ENCODE measurements around the gene SPATA9.

SPATA9 gene

GRCh38 chr5:95631991-95632675 is 50.7 kb downstream of the SPATA9 start:
- peak; percentile 28 to 35 for DNase-seq (ENCODE audit: low spot score in 2 of 2)
- H3K4me3 Mint-ChIP-seq: peak overlapping the region; percentile 6
- H3K36me3 Mint-ChIP-seq: peaks cover 3% of the 10 kb centered on the region
- no peaks in the 10 kb centered on the region for H3K9me3 Mint-ChIP-seq
- peak; percentile 96 for ATAC-seq (ENCODE audit: low read depth)
- H3K4me1 Mint-ChIP-seq: peaks cover 8% of the 10 kb centered on the region
- H3K27me3 Mint-ChIP-seq: no peaks in the 10 kb centered on the region
- H3K27ac Mint-ChIP-seq: peak overlapping the region; percentile 86

GRCh38 chr5:95631255-95631958 is 51.4 kb downstream of the SPATA9 start:
- Mint-ChIP-seq H3K4me1 (peaks cover 8% of the 10 kb centered on the region), H3K9me3 (no peaks in the 10 kb centered on the region), H3K4me3 (no peak overlapping the region), H3K27me3 (no peaks in the 10 kb centered on the region), H3K27ac (peak overlapping the region; percentile 86), H3K36me3 (peaks cover 3% of the 10 kb centered on the region)
- no peak for ATAC-seq (ENCODE audit: low read depth)
- no peak for DNase-seq (ENCODE audit: low spot score in 2 of 2)

DNA sequence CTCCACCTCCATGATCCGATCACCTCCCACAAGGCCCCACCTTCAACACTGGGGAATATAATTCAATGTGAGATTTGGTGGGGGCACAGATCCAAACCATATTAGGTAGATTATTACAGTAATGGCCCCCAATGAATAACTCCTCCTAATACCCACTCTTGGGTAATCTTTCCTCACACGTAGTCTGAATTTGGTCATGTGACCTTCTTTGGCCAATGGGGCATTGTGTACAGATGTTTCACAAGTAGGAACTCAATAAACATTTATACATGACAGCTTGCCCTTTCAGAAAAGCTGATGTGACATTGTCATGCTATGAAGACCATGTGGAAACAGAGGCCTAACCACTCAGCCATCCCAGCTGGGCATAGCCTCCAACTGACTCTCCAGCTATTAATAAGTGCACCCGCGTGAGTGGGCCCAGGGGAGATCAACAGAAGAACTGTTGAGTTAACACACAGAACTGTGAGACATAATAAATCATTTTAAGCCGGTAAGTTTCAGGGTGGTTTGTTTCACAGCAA is 52.3 kb downstream of the SPATA9 start:
- Mint-ChIP-seq H3K9me3 (no peaks in the 10 kb centered on the region), H3K36me3 (peaks cover 3% of the 10 kb centered on the region), H3K4me1 (peaks cover 8% of the 10 kb centered on the region), H3K27me3 (no peaks in the 10 kb centered on the region), H3K4me3 (no peak overlapping the region), H3K27ac (no peak overlapping the region)
- DNase-seq (ENCODE audit: low spot score in 2 of 2): no peak
- no peak for ATAC-seq (ENCODE audit: low read depth)

- peaks cover 3% of the 10 kb centered on the region for H3K36me3 Mint-ChIP-seq
- H3K4me3 Mint-ChIP-seq: no peak overlapping the region
- no peak overlapping the region for H3K27ac Mint-ChIP-seq
- DNase-seq (ENCODE audit: low spot score in 2 of 2): no peak
- H3K4me1 Mint-ChIP-seq: peaks cover 8% of the 10 kb centered on the region
- H3K27me3 Mint-ChIP-seq: no peaks in the 10 kb centered on the region
- ATAC-seq (ENCODE audit: low read depth): no peak
- H3K9me3 Mint-ChIP-seq: no peaks in the 10 kb centered on the region
These were observed 53.9 kb downstream of the SPATA9 start for GRCh38 chr5:95628933-95629332.

GRCh38 chr5:95627971-95628810 is 54.6 kb downstream of the SPATA9 start:
- H3K36me3 Mint-ChIP-seq: peaks cover 3% of the 10 kb centered on the region
- no peak for ATAC-seq (ENCODE audit: low read depth)
- no peak overlapping the region for H3K27ac Mint-ChIP-seq
- H3K9me3 Mint-ChIP-seq: no peaks in the 10 kb centered on the region
- H3K27me3 Mint-ChIP-seq: no peaks in the 10 kb centered on the region
- H3K4me1 Mint-ChIP-seq: peaks cover 9% of the 10 kb centered on the region
- DNase-seq (ENCODE audit: low spot score in 2 of 2): no peak
- no peak overlapping the region for H3K4me3 Mint-ChIP-seq

- no peak for ATAC-seq (ENCODE audit: low read depth)
- Mint-ChIP-seq H3K27me3 (no peaks in the 10 kb centered on the region), H3K4me1 (peaks cover 15% of the 10 kb centered on the region), H3K36me3 (no peaks in the 10 kb centered on the region), H3K27ac (no peak overlapping the region), H3K4me3 (no peak overlapping the region), H3K9me3 (no peaks in the 10 kb centered on the region)
- DNase-seq (ENCODE audit: low spot score in 2 of 2): no peak
These were observed 56.1 kb downstream of the SPATA9 start for GRCh38 chr5:95626701-95627100.

DNA sequence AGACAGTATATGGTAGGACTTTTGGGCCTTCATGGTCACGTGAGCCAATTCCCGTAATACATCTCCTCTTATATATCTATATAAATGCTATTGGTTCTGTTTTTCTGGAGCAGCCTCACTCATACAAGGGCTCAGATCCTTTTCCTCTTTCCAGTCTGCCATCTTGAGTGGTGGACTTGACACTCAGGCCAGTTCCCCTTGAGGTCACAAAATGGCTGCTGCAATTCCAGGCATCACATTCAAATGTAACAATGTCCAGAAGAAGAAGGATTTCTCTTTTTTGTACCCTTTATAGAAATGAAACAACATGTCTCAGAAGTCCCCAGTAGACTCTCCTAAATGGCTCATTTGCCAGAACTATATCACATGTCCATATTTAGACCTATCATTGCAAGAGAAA is 58.4 kb downstream of the SPATA9 start:
- Mint-ChIP-seq H3K36me3 (no peaks in the 10 kb centered on the region), H3K27me3 (no peaks in the 10 kb centered on the region), H3K9me3 (no peaks in the 10 kb centered on the region), H3K4me3 (no peak overlapping the region), H3K4me1 (peaks cover 23% of the 10 kb centered on the region), H3K27ac (no peak overlapping the region)
- ATAC-seq (ENCODE audit: low read depth): no peak
- DNase-seq (ENCODE audit: low spot score in 2 of 2): no peak

GRCh38 chr5:95623706-95624105 is 59.1 kb downstream of the SPATA9 start:
- Mint-ChIP-seq H3K27ac (no peak overlapping the region), H3K4me1 (peaks cover 23% of the 10 kb centered on the region), H3K9me3 (no peaks in the 10 kb centered on the region), H3K36me3 (no peaks in the 10 kb centered on the region), H3K27me3 (no peaks in the 10 kb centered on the region), H3K4me3 (no peak overlapping the region)
- ATAC-seq (ENCODE audit: low read depth) (no peak), DNase-seq (ENCODE audit: low spot score in 2 of 2) (no peak)

- ATAC-seq (ENCODE audit: low read depth) (peak; percentile 31), DNase-seq (ENCODE audit: low spot score in 2 of 2) (no peak)
- Mint-ChIP-seq H3K36me3 (no peaks in the 10 kb centered on the region), H3K9me3 (no peaks in the 10 kb centered on the region), H3K27ac (no peak overlapping the region), H3K4me3 (peak overlapping the region; percentile 85), H3K4me1 (peaks cover 23% of the 10 kb centered on the region), H3K27me3 (no peaks in the 10 kb centered on the region)
These were observed 60.8 kb downstream of the SPATA9 start for GRCh38 chr5:95621839-95622629.

DNA sequence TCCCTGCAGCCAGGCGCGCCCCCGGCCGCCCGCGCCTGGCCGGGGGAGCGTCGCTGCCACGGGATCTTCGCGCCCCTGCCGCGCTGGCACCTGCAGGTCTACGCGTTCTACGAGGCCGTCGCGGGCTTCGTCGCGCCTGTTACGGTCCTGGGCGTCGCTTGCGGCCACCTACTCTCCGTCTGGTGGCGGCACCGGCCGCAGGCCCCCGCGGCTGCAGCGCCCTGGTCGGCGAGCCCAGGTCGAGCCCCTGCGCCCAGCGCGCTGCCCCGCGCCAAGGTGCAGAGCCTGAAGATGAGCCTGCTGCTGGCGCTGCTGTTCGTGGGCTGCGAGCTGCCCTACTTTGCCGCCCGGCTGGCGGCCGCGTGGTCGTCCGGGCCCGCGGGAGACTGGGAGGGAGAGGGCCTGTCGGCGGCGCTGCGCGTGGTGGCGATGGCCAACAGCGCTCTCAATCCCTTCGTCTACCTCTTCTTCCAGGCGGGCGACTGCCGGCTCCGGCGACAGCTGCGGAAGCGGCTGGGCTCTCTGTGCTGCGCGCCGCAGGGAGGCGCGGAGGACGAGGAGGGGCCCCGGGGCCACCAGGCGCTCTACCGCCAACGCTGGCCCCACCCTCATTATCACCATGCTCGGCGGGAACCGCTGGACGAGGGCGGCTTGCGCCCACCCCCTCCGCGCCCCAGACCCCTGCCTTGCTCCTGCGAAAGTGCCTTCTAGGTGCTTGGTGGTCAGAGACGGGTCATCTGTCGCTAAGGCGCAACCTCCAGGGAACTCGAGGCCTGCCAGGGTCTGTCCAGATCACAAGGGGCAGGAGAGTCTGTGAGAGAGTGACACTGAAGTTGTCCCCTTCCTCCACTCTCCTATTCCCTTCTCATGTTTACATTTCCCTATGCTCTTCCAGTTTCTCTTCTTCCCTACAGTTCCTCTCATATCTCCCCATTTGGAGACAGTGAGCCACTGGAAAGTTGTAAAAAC is 61.6 kb downstream of the SPATA9 start:
- peaks cover 23% of the 10 kb centered on the region for H3K4me1 Mint-ChIP-seq
- no peak overlapping the region for H3K27ac Mint-ChIP-seq
- H3K9me3 Mint-ChIP-seq: no peaks in the 10 kb centered on the region
- peak; percentile 14 to 46 for DNase-seq (ENCODE audit: low spot score in 2 of 2)
- no peaks in the 10 kb centered on the region for H3K27me3 Mint-ChIP-seq
- H3K4me3 Mint-ChIP-seq: peak overlapping the region; percentile 85
- H3K36me3 Mint-ChIP-seq: no peaks in the 10 kb centered on the region
- ATAC-seq (ENCODE audit: low read depth): peak; percentile 30

- Mint-ChIP-seq H3K9me3 (no peaks in the 10 kb centered on the region), H3K27ac (peak within 1 kb of the TSS; percentile 21), H3K4me3 (peak within 1 kb of the TSS; percentile 85), H3K36me3 (no peaks in the 10 kb centered on the region), H3K4me1 (peaks cover 23% of the 10 kb centered on the region), H3K27me3 (no peaks in the 10 kb centered on the region)
- peak; percentile 79 for ATAC-seq (ENCODE audit: low read depth)
- DNase-seq (ENCODE audit: low spot score in 2 of 2): peak; percentile 43 to 57
These were observed 62.5 kb downstream of the SPATA9 start, which contains the start of gene GPR150 for GRCh38 chr5:95620030-95620869. TSS of gene GPR150 (plus strand) at chr5:95620087. CDS start at chr5:95620276, 189 bp downstream.

- no peaks in the 10 kb centered on the region for H3K9me3 Mint-ChIP-seq
- H3K27me3 Mint-ChIP-seq: no peaks in the 10 kb centered on the region
- H3K4me1 Mint-ChIP-seq: peaks cover 23% of the 10 kb centered on the region
- H3K36me3 Mint-ChIP-seq: no peaks in the 10 kb centered on the region
- DNase-seq (ENCODE audit: low spot score in 2 of 2) (no peak), ATAC-seq (ENCODE audit: low read depth) (no peak)
- H3K4me3 Mint-ChIP-seq: peak overlapping the region; percentile 85
- H3K27ac Mint-ChIP-seq: peak overlapping the region; percentile 21
These were observed 63.2 kb downstream of the SPATA9 start for GRCh38 chr5:95619514-95620029.
